C4-2B (cell line): Measurements from ENCODE around the gene CADPS2.
"Not testable (repeated sequence)": the region's sequence is repeated elsewhere in the genome, so short reads cannot be mapped to it uniquely, and the experiment has no call there.

Source experiments
- CTCF ChIP-seq: fragments of 450-650 bp; conservative IDR thresholded peaks from 2 replicates; pipeline ENCODE4 v1.5.1; 2017; ENCODE audit warnings: mild to moderate bottlenecking
- ZFX ChIP-seq: fragments of 450-650 bp; IDR thresholded peaks from 2 replicates; pipeline ENCODE4 v1.6.1; 2017

- not testable (repeated sequence) for TF ChIP-seq CTCF, ZFX
Observed at GRCh38 chr7:122635481-122635880, 250.8 kb downstream of the CADPS2 start.
